Activated T-helper 9 cell treated with anti-CD3 and anti-CD28 coated beads, Interleukin-2, amount 50 U/mL, for 16 hours (primary cell): ENCODE results near the gene EMC9.

ENCODE experiments used
- DNase-seq: peaks from one replicate; pipeline ENCODE4 v3.0.0-alpha.2; 2020; ENCODE audit warnings: low read depth

EMC9 gene

DNA sequence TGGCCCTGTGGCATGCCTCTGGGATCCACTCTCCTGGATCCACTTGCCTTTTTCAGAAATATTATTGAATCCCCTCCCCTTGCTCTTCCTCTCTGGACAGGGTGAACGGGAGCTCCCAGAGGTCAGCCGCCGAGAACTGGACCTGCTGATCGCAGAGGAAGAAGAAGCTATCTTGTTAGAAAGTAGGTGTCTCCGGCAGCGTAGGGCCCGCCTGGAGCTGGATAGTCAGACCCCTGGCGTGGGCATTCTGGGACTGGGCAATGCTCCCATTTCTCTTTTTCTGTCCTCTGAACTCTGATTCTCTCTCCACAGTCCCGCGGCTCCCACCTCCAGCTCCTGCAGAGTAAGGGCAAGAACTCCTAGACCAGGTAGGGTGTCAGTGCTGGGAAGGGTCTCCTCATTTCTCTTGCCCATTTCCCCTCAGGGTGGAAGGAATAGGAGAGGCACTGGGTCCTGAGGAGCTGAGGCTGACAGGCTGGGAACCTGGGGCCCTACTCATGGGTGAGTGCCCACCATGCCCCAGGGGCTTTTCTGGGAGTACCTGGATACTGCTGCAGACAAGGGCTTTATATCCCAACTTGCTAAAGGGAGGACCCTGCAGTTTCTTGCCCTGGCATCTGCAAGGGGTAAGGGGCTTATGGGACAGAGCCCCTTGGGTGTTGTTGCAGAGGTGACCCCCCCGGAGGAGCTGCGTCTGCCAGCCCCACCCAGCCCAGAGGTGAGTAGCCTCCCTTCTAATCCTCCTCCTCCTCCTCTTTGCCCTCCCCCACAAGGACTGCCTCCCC lies 35.8 kb upstream of the EMC9 start:
- no peak for DNase-seq

DNA sequence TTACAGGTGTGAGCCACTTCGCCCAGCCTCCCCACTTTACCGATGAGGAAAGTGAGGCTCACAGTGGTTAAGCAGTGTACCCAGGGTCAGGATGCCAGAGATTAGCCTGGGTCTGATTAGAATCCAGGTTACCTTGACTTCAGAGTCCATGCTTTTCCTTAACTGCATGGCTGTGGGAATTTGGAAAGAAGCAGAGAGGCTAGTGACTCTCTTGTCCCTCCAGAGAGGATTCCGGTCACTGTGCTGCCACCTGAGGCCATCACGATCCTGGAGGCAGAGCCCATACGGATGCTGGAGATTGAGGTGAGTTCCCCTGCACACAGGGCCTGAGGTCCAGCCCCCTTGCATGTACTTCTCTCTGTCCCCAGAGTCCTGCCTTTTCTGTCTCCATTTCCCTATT lies 35.2 kb upstream of the EMC9 start:
- no peak for DNase-seq

DNA sequence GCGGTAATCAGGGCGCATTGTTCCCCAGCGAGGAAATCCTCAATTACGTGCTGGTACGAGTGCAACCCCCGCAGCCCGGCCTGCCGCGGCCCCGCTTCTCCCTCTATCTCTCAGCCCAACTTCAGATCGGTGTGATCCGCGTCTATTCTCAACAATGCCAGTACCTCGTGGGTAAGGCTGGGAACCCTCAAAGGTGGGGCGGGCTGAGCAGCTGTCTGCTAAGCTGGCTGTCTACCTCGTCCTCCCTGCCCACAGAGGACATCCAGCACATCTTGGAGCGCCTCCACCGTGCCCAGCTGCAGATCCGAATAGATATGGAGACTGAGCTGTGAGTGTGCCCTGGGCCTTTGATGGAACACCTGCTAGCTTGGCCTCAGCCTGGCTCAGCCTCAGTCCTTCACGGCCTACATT lies 31.5 kb upstream of the EMC9 start:
- DNase-seq = no peak

DNA sequence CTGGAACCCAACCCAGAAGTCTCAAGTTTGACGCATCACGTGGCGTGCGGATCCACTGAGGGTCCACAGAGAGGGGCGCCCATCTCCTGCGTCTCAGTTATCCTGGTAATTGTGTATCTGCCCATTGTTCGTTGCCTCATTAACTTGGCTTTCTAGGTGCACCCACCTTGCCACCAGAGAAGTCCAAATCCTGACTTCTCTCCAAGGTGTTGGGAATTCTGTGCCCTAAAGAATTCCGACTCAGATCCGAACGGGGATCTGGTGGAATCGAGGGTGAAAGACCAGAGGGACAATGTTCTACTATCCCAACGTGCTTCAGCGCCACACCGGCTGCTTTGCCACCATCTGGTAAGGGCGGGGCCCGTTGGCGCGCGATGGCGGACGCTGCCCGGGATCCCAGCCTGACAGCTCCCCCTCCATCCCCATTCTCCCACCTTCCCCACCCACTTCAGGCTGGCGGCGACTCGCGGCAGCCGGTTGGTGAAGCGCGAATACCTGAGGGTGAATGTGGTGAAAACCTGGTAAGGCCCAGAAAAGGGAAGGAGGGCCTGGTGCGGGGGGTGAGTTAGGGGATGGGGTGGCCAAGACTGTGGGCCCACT lies 31.0 kb upstream of the EMC9 start:
- DNase-seq = no peak

DNA sequence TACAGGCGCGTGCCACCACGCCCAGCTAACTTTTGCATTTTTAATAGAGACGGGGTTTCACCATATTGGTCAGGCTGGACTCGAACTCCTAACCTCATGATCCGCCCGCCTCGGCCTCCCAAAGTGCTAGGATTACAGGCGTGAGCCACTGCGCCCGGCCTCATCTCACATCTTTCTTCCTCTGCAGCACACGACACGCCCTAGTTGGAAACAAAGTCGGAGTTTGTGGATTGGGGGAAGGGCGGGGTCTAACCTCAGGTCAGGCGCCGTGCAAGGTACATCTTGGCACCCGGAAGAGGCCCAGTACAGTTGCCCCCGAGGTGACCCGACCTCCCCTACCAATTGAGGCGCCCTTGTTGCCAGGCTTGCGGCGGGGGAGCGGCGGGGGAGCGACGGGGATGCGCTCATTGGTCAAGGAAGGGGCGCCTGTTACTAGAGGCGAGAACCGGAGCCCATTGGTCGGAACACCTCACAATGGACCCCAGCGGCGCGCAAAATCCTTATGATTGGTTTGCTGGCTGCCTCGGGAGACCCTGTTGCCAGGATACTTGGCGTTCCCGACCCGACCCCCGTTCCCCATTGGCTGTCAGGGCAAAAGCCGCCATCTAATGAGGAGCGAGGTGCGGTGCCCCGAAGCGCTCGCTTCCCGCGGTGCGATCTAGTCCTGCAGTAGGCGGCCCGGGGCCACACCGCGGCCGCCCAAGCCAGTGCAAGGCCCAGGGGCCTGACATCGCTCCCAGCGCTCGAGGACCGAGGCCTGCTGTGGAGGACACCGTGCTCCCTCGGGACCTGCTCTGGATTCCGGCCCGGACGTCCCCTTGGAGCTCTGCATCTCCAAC lies 30.2 kb upstream of the EMC9 start, which contains the start of gene REC8:
Gene REC8, plus strand, starts transcription at position 659 of the 839 bp plus-strand sequence. CDS start 473 bp downstream, outside the sequence.
- DNase-seq = peak; percentile 32

DNA sequence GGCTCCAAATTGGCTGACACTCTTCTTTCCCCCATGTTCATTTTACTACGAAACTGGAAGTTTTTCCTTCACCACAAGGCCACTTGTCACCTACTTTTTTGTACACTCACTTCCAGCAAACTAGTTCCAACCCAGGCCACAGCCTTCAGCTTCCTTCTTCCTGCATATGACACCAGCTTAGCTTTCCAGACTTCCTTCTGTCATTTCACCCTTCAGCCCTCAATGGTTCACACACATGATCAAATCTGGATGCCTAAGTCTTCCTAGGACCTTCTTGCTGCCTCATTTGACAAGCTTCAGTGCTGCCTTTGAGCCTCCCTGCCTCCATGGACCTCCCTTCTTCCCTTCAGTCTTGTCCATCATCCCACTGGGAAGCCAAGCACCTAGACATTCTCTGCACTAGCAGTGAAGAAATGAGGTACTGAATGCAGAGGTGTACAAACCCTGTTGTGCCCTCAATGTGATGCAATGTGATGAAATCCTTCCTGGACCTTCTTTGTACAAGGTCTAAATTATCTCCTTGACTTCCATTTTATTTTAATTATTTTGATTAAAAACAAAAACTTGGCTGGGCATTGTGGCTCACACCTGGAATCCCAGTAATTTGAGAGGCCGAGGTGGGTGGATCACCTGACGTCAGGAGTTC lies 26.2 kb upstream of the EMC9 start:
- DNase-seq = no peak

DNA sequence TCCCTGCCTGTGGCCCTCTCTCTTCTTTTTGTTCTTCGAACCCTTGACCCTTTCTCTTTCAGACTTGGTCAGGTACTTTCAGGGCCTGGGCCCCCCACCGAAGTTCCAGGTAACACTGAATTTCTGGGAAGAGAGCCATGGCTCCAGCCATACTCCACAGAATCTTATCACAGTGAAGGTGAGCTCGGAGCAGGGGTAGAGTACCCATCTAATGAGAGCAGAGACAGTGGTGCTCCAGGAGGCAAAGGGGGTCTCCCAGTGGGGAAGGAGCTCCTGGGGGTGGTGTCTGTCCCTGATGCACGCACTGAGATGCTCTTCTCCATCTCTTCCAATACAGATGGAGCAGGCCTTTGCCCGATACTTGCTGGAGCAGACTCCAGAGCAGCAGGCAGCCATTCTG lies 24.4 kb upstream of the EMC9 start:
- DNase-seq = no peak

DNA sequence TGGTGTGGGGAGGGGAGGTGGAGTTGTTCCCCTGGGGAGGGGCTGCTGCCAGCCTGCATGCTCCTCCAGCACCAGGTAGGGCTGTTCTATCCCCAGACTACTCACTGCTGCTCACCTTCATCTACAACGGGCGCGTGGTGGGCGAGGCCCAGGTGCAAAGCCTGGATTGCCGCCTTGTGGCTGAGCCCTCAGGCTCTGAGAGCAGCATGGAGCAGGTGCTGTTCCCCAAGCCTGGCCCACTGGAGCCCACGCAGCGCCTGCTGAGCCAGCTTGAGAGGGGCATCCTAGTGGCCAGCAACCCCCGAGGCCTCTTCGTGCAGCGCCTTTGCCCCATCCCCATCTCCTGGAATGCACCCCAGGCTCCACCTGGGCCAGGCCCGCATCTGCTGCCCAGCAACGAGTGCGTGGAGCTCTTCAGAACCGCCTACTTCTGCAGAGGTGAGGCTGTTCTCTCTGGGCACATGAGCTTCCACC lies 23.2 kb upstream of the EMC9 start:
- no peak for DNase-seq

DNA sequence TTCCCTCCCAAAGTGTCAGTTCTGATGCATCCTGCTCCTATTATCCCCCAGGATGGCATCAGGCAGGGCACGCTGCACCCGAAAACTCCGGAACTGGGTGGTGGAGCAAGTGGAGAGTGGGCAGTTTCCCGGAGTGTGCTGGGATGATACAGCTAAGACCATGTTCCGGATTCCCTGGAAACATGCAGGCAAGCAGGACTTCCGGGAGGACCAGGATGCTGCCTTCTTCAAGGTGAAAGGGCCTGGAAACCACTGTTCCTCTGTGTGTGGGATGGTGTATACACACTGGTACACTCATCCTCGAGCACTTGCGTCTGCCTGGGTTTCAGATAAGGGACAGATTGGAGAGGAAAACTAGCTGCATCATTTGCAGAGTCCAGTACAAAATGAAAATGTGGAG lies 20.7 kb upstream of the EMC9 start:
- DNase-seq = no peak

DNA sequence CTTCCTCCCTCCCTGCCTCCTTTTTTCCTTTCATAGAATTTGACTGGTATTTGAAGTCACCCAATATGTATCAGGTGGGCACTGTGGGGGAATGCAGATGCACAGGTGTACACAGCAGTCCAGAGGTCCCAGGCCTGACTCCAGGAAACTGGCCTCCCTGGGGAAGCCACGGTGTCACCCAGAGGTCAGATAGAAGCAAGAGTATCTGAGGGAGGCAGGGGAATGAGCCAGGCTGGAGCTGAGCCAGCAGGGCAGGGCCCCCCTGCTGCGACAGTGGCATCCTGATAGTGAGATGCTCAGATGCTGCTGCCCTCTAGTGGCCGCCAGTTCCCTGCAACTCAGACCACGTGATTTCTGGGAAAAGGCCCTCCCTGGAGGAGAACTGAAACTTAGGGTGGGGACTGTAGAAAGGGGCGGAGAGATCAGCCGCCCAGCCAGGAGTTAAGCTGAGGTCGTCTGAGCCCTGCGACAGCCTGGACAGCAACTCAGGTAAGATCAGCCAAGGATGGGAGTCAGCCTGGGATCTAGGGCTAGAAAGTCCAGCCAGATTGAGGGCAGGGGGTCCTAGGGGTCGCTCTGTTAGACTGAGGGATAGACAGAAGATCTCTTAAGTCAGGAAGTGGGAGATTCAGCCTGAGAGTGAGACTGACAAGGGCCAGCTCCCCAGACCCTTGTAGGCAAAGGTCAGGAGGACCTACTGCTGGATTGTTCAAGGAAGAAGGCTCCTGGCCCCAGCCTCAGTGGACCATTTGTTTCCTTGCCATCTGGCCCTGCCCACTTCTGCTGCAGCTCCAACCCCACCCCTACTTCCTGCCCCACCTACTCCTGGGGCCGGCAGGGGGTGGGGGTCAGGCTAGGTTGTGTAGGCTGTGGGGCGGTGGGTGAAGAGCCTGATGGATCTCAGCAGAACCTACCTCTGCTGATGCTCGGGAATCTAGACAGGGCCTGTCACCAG lies 19.7 kb upstream of the EMC9 start, which contains the start of gene IRF9:
Gene IRF9, plus strand, starts transcription at position 416 of the 955 bp plus-strand sequence. CDS start 880 bp downstream, outside the sequence.
- DNase-seq = peak; percentile 95

DNA sequence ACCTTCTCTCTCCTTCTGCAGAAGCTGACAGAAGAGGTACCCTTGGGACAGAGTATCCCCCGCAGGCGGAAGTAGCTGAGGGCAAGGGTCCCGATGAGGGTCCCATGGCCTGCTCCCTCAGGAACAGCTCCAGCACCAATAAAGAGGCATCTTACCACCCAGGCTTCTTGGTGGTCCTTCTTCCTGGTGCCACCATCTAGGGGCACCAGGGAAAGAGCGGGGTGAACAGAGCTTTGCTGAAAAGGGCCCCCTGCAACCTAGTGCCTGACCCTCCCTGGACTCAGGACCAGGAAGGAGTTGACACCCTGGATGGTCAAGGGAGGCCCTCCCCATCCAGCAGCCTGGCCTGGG lies 19.1 kb upstream of the EMC9 start:
- DNase-seq = no peak

DNA sequence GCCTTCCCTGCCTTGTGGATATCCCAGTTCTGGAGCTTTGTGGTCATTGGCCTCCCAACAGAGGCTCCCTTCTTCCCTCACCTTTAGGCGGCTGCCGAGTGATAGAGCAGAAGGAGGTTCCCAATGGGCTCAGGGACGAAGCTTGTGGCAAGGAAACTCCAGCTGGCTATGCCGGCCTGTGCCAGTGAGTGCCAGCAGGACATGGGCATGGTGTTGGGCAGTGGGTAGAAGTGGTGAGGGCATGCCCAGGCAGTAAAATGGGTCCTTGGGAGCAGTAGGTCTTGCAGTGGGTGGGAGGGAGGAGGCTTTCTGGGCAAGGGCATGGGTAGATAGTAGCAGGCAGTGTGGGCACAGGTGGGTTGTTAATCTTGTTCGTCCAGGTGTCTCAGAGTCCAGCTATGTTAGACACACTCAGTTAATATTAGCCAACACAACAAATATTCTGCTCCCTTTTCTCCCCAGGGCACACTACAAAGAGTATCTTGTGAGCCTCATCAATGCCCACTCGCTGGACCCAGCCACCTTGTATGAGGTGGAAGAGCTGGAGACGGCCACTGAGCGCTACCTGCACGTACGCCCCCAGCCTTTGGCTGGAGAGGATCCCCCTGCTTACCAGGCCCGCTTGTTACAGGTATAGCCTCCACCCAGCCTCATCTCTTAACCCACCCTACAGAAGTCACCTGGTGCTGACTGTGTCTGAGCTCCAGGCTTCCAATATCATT lies 18.5 kb upstream of the EMC9 start:
- DNase-seq = no peak

DNA sequence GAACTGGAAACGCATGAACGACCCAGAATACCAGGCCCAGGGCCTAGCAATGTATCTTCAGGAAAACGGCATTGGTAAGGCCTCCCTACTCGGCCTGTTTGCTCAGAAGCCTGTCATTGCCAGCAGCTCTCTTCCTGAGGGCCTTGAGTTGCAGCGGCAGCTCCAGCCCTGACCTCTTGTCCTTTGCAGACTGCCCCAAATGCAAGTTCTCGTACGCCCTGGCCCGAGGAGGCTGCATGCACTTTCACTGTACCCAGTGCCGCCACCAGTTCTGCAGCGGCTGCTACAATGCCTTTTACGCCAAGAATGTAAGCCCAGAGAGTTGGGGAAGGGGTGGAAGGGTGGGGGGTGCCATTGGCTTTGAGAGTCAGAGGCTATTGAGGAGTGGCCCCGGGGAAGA lies 15.9 kb upstream of the EMC9 start:
- no peak for DNase-seq

DNA sequence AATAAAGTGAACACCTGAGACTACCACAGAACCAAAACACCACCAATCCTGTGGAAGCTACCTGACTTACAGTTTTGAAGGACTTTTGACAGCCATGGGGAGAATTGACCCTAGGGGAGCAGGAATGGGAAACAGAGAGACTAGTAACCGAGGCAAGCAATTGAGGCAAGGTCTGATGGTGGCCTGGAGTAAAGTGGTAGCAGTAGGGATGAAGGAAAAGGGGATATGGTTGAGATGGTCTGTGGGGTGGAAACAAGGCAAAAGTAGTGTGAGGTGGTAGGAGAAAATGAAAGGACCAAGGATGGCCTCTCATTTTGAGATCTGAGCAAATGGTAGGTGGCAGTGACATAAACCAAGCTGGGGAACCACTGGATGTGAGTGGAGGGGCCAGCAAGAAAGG lies 15.4 kb upstream of the EMC9 start:
- no peak for DNase-seq

DNA sequence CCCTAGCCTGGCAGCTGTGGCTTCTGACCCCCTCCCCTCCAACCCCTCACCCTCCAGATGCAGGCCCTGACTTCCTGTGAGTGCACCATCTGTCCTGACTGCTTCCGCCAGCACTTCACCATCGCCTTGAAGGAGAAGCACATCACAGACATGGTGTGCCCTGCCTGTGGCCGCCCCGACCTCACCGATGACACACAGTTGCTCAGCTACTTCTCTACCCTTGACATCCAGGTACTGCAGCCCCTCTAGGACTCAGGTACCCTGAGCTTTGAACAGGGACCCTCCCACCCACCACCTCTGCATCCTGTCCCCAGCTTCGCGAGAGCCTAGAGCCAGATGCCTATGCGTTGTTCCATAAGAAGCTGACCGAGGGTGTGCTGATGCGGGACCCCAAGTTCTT lies 13.7 kb upstream of the EMC9 start:
- no peak for DNase-seq

DNA sequence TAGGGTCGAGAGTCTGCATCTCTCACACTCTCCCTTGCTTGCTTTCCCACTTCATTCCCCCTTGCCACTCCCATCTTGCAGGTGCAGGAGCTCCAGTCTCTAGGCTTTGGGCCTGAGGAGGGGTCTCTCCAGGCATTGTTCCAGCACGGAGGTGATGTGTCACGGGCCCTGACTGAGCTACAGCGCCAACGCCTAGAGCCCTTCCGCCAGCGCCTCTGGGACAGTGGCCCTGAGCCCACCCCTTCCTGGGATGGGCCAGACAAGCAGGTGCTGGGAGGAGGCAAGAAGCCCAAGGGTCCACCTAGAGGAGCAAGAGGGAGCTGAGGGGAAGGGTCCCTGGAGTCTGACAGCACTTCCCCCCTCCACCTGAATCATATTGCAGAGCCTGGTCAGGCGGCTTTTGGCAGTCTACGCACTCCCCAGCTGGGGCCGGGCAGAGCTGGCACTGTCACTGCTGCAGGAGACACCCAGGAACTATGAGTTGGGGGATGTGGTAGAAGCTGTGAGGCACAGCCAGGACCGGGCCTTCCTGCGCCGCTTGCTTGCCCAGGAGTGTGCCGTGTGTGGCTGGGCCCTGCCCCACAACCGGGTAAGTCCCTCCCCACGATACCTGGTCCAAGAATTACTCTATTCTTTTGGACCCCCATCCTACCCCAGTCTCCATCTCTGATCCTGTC lies 10.2 kb upstream of the EMC9 start:
- DNase-seq = no peak

DNA sequence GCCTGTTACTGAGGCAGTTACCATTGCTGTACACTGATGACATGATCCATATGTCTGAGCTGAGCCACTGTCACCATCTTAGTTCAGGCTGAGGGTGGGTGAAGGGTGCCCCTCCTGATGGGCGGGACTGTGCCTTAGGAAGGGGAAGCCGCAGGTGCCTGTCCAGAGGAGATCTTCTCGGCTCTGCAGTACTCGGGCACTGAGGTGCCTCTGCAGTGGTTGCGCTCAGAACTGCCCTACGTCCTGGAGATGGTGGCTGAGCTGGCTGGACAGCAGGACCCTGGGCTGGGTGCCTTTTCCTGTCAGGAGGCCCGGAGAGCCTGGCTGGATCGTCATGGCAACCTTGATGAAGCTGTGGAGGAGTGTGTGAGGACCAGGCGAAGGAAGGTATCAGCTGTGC lies 9.6 kb upstream of the EMC9 start:
- no peak for DNase-seq

DNA sequence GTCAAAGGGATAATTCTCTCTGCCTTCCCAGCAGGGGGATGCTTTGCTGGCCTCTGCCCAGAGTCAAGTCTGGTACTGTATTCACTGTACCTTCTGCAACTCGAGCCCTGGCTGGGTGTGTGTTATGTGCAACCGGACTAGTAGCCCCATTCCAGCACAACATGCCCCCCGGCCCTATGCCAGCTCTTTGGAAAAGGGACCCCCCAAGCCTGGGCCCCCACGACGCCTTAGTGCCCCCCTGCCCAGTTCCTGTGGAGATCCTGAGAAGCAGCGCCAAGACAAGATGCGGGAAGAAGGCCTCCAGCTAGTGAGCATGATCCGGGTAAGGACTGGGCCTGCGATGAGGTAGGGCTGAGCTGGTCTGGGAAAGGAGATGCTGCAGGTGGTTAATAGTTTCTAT lies 9.2 kb upstream of the EMC9 start:
- DNase-seq = no peak

DNA sequence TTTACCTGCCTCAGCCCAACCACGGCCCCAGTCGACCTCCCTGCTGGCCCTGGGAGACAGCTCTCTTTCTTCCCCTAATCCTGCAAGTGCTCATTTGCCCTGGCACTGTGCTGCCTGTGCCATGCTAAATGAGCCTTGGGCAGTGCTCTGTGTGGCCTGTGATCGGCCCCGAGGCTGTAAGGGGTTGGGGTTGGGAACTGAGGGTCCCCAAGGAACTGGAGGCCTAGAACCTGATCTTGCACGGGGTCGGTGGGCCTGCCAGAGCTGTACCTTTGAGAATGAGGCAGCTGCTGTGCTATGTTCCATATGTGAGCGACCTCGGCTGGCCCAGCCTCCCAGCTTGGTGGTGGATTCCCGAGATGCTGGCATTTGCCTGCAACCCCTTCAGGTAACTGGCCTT lies 8.7 kb upstream of the EMC9 start:
- no peak for DNase-seq
